GM12878 (cell line): Measurements from ENCODE around the gene ITLN1.

Source experiments
- CHD2 ChIP-seq: IDR thresholded peaks from 2 replicates; pipeline ENCODE4 v1.6.1; 2011; ENCODE audit warnings: low read depth, low read length, improper control_type of control experiment, borderline replicate concordance
- ESRRA ChIP-seq: IDR thresholded peaks from 2 replicates; pipeline ENCODE4 v1.6.1; 2012; ENCODE audit warnings: mild to moderate bottlenecking, low read length, improper control_type of control experiment
- ETV6 ChIP-seq, 2 experiments: fragments of 450-650 bp in 1 of 2; IDR thresholded peaks in 1 of 2; conservative IDR thresholded peaks in 1 of 2; 2 replicates each; pipeline ENCODE4 v1.6.1; 2014; ENCODE audit warnings: antibody characterized with exemption in 1 of 2, borderline replicate concordance in 1 of 2, low read depth in 1 of 2, mild to moderate bottlenecking in 1 of 2, moderate library complexity in 1 of 2
- EZH2 ChIP-seq: IDR thresholded peaks from 2 replicates; pipeline ENCODE4 v1.6.1; 2012; ENCODE audit warnings: low read depth, mild to moderate bottlenecking, control low read depth, inconsistent platforms, low read length, borderline replicate concordance; ENCODE audit not compliant: control insufficient read depth
- MAX ChIP-seq: IDR thresholded peaks from 2 replicates; pipeline ENCODE4 v1.6.1; 2012; ENCODE audit warnings: low read depth, low read length, improper control_type of control experiment
- MTA2 ChIP-seq: fragments of 450-650 bp; IDR thresholded peaks from 2 replicates; pipeline ENCODE4 v1.6.1; 2016; ENCODE audit warnings: low read depth, mild to moderate bottlenecking, moderate library complexity
- RFX5 ChIP-seq: IDR thresholded peaks from 2 replicates; pipeline ENCODE4 v1.6.1; 2011; ENCODE audit warnings: low read depth, low read length, improper control_type of control experiment
- SMC3 ChIP-seq: IDR thresholded peaks from 2 replicates; pipeline ENCODE4 v1.6.1; 2011; ENCODE audit warnings: low read length, improper control_type of control experiment, borderline replicate concordance
- TCF12 ChIP-seq: IDR thresholded peaks from 2 replicates; pipeline ENCODE4 v1.6.1; 2011; ENCODE audit warnings: low read depth, mild to moderate bottlenecking, low read length
- ZNF217 ChIP-seq: fragments of 450-650 bp; IDR thresholded peaks from 2 replicates; pipeline ENCODE4 v1.6.1; 2017; ENCODE audit warnings: antibody characterized with exemption, mild to moderate bottlenecking
- ZSCAN29 ChIP-seq: fragments of 450-650 bp; IDR thresholded peaks from 2 replicates; pipeline ENCODE4 v1.6.1; 2017; ENCODE audit warnings: mild to moderate bottlenecking, moderate library complexity
- TF ChIP-seq, protein P1 (sequence below): IDR thresholded peaks from 2 replicates; pipeline ENCODE4 v1.6.1; 2011; ENCODE audit warnings: mild to moderate bottlenecking, low read depth, low read length, moderate library complexity; ENCODE audit not compliant: insufficient replicate concordance

DNA sequence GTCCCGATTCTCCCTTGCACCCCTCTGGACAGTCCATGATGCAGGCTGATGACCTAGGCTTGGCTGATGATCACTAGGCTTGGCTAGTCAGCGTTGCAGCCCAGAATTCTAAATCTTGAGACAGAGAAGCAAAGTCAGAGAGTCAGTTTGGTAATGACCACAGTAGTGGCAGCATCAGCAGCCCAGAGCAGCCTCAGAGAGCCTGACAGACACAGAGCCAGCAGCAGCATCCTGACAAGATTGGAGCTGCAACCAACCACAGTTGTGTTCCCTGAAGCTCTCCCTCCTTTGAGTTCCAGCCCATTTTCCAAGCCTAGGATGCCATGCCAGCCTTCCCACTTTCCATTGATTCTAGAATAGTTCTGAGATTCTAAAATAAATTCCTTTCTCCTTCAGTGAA, 16.8 kb upstream of the ITLN1 start:
- TF ChIP-seq CHD2, result no peak
- no peak for TF ChIP-seq RFX5
- TF ChIP-seq EZH2, result no peak
- no peak for TF ChIP-seq ZSCAN29
- no peak for TF ChIP-seq ETV6 (conservative IDR thresholded peaks at IDR 0.05 in 1 of 2, IDR thresholded peaks at IDR 0.05 in 1 of 2; ENCODE audit: borderline replicate concordance in 1 of 2, low read depth in 1 of 2)
- TF ChIP-seq MAX, result no peak
- no peak for TF ChIP-seq TCF12
- no peak for TF ChIP-seq MTA2
- TF ChIP-seq, protein P1, sequence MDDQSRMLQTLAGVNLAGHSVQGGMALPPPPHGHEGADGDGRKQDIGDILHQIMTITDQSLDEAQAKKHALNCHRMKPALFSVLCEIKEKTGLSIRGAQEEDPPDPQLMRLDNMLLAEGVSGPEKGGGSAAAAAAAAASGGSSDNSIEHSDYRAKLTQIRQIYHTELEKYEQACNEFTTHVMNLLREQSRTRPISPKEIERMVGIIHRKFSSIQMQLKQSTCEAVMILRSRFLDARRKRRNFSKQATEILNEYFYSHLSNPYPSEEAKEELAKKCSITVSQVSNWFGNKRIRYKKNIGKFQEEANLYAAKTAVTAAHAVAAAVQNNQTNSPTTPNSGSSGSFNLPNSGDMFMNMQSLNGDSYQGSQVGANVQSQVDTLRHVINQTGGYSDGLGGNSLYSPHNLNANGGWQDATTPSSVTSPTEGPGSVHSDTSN, result no peak
- TF ChIP-seq SMC3, result no peak
- TF ChIP-seq ESRRA, result no peak
- no peak for TF ChIP-seq ZNF217
